Heart right ventricle (tissue), 16 donors: ENCODE data around the gene RNF19B. TPM values are rescaled to one million over a fixed set of nuclear protein-coding genes. Genes with fewer than 3 reads are reported as not detected.

ENCODE experiments used
- ATAC-seq, 8 donors: fragments of 200-7000 bp; cut with Tn5 transposase; one replicate each; pipeline ENCODE4 v1.9.1; 2020; ENCODE audit warnings: mild to moderate bottlenecking in 8 of 8, moderate library complexity in 8 of 8, moderate number of reproducible peaks in 1 of 8
- DNase-seq, 2 donors: peaks; one replicate each; pipeline ENCODE4 v3.0.0-alpha.2; 2020
- H3K27ac ChIP-seq, 10 donors: fragments of 200-600 bp; sonication (generic) in 2 of 10; one replicate each; pipeline versions ENCODE4 v1.5.0 to v1.8.0; 2020 to 2022; ENCODE audit warnings: mild to moderate bottlenecking in 3 of 10
- H3K27me3 ChIP-seq, 7 donors: fragments of 200-600 bp; one replicate each; pipeline ENCODE4 v1.8.0; 2021 to 2022; ENCODE audit warnings: mild to moderate bottlenecking in 2 of 7
- H3K36me3 ChIP-seq, 9 donors: fragments of 200-600 bp; sonication (generic) in 1 of 9; one replicate each; pipeline versions ENCODE4 v1.5.0 to v1.8.0; 2020 to 2022; ENCODE audit warnings: mild to moderate bottlenecking in 2 of 9
- H3K4me1 ChIP-seq, 9 donors: fragments of 200-600 bp; sonication (generic) in 1 of 9; one replicate each; pipeline versions ENCODE4 v1.5.0 to v1.8.0; 2020 to 2022; ENCODE audit warnings: mild to moderate bottlenecking in 4 of 9
- H3K4me3 ChIP-seq, 10 donors: fragments of 200-600 bp; sonication (generic) in 2 of 10; one replicate each; pipeline versions ENCODE4 v1.5.0 to v1.8.0; 2020 to 2022; ENCODE audit warnings: mild to moderate bottlenecking in 7 of 10, moderate library complexity in 2 of 10
- H3K9me3 ChIP-seq, 11 donors: fragments of 200-600 bp in 10 of 11; sonication (generic) in 2 of 11; one replicate each; pipeline versions ENCODE4 v1.5.0 to v1.8.0; 2013 to 2022; ENCODE audit warnings: mild to moderate bottlenecking in 2 of 11, control low read depth in 1 of 11, moderate library complexity in 1 of 11
- CTCF ChIP-seq, 9 donors: fragments of 200-600 bp; sonication (generic) in 2 of 9; IDR thresholded peaks; one replicate each; pipeline versions ENCODE4 v1.5.0 to v1.8.0; 2021 to 2022; ENCODE audit warnings: antibody characterized with exemption in 9 of 9, mild to moderate bottlenecking in 5 of 9, moderate library complexity in 1 of 9
- WGBS, 2 donors: extraction: QIAGEN DNeasy Blood & Tissue Kit; methylation state at CpG; one replicate each; pipeline ENCODE4 v1.1.7; 2013; ENCODE audit warnings: inconsistent platforms in 1 of 2; 5-methylcytosine and 5-hydroxymethylcytosine counted together
- intact Hi-C, 10 donors: fragments of 100-400 bp; cut with DNase I; formaldehyde crosslinking; loops; one replicate each; pipeline versions ENCODE4 v1.11.1 to v1.14.2; 2022
- polyA plus RNA-seq, 2 donors: library from polyadenylated mRNA; stranded (reverse); fragments of 200-250 nt; gene quantifications; one replicate each; pipeline ENCODE4 v1.2.3, GENCODE V29; 2013
- total RNA-seq, 10 donors: library from RNA; stranded (reverse); fragmentation: NEBNext Ultra II Directional in 3 of 10; extraction: Animal tissue kit (Norgen Biotek cat#: 25700) in 3 of 10; gene quantifications; one replicate each; pipeline versions ENCODE4 v1.2.1 to v1.2.4, GENCODE V29; 2021 to 2023
- donor health status: Arrhythmogenic right ventricular cardiomyopathy.
- donor health status: ischemic (EF 13 %, LVEDD 7.1; RV severe dilation, severe dysfunction).
- donor health status: healthy with polysubstance abuse.
- donor health status: DM: no; HTN: yes; CAD: no.
- donor health status: DM: no; HTN: no; CAD: no.
- donor health status: ischemic (EF 25% LVEDD 6.9; RV normal size, moderate dysfunction).
- donor health status: ischemic (EF 25% LVEDD 5.7; RV mildly dilated, moderate dysfunction).
- donor health status: healthy.
- donor health status: DM: yes; HTN: yes; CAD: no.
- donor health status: Ischemic cardiomyopathy.
- donor health status: ischemic (EF 35%, LVEDD 5.7; RV mildly dilated, moderate dysfunction).
- donor health status: nonischemic (EF 11% LVEDD 7.7; RV severe dilation, severe dysfunction).
- donor health status: DM: yes; HTN: yes; CAD: no.
- donor health status: PGD.
- donor health status: ischemic (EF 29% LVEDD 5.4; RV normal size, mild dysfunction).
- donor health status: nonischemic (EF 23%, LVEDD 6.1; RV moderate dilation, normal function).

Gene RNF19B
- total and polyA plus RNA-seq, 12 donors, result 1.1 to 36.9 (median 13.2) TPM

DNA sequence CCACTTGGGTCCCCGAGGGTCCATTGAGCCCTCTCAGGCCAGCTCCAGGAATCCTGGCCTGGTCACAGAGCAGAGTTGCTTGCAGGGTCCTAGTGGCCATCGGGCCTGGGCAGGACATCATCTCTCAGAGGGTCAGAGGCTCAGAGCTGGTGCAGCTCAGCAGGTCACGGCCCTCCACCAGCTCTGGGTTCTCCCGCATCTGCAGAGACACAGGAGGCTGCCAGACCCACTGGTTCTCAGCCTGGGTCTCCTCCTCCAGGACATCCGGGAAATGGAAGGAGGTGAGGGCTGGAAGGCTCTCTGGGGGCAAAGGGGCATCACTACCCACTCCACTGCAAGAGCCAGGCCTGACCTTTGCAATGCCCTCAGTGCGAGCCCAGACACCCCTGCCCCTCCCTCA is 69.9 kb downstream of the RNF19B start:
- WGBS, 2 donors, result 83 to 90% methylated on average over 6 of the region's 6 CpGs
- Histone ChIP-seq H3K4me1 (peaks cover 2 to 12% (median 8%) of the 10 kb centered on the region in 9 donors), H3K36me3 (no peaks in the 10 kb centered on the region), H3K4me3 (no peak overlapping the region), H3K27me3 (peaks cover 7 to 55% (median 37%) of the 10 kb centered on the region in 7 donors), H3K9me3 (no peaks in the 10 kb centered on the region), H3K27ac (no peak overlapping the region)
- ATAC-seq (no peak), DNase-seq (no peak)
- intact Hi-C loops, result no loop called here
- TF ChIP-seq CTCF (IDR thresholded peaks at IDR 0.05), result no peak

DNA sequence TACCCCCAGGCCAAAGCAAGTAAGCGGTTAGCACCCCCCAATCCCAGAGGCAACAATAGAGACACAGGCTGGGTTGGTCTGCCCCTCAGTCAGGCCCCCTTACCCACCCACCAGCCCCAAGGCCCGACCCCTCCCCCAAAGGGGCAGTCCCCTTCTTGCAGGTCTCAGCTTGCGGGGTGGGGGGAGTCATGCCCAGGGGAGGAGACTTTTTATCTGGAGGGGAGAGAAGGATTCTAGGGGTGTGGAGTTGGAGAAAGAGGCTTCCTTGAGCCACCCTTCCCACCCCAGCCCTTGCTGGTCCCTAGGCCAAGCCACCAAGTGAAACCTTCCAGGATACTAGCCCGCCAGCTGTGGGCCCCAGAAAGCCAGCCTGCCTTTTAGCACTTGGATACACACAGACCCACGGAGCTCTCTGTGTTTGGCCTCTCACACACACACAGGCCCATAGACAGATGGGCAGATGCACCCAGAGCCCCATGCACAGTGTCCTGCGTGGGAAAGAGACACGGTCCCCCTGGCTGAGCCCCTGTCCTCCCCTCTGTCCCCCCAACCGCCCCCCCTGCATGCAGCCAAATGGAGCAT is 70.5 kb downstream of the RNF19B start:
- Histone ChIP-seq H3K9me3 (no peaks in the 10 kb centered on the region), H3K4me1 (peaks cover 2 to 12% (median 8%) of the 10 kb centered on the region in 9 donors), H3K36me3 (no peaks in the 10 kb centered on the region), H3K27me3 (peaks cover 7 to 52% (median 38%) of the 10 kb centered on the region in 7 donors), H3K4me3 (peak overlapping the region in 7 of 10 donors; percentile 31 to 56 (median 53)), H3K27ac (no peak overlapping the region)
- intact Hi-C loops, result no loop called here
- ATAC-seq (peak in 1 of 8 donors; percentile 9), DNase-seq (no peak)
- 74 to 79% methylated on average over 8 of the region's 8 CpGs for WGBS, 2 donors
- no peak for TF ChIP-seq CTCF (IDR thresholded peaks at IDR 0.05)

- peaks cover 7 to 59% (median 40%) of the 10 kb centered on the region in 7 donors for H3K27me3 ChIP-seq
- no peak for DNase-seq
- 2 to 5% methylated on average over 49 to 58 of the region's 58 CpGs for WGBS, 2 donors
- H3K9me3 ChIP-seq, result no peaks in the 10 kb centered on the region
- peak overlapping the region in 1 of 10 donors; percentile 9 for H3K27ac ChIP-seq
- peaks cover 2 to 12% (median 8%) of the 10 kb centered on the region in 9 donors for H3K4me1 ChIP-seq
- ATAC-seq, result peak in 7 of 8 donors; percentile 23 to 69 (median 50)
- no peaks in the 10 kb centered on the region for H3K36me3 ChIP-seq
- intact Hi-C loops, result no loop called here
- peak overlapping the region in 9 of 10 donors; percentile 31 to 56 (median 50) for H3K4me3 ChIP-seq
- TF ChIP-seq CTCF (IDR thresholded peaks at IDR 0.05), result peak in 2 of 9 donors; percentile 22 to 48
Observed at GRCh38 chr1:32893198-32894018, 71.2 kb downstream of the RNF19B start.

DNA sequence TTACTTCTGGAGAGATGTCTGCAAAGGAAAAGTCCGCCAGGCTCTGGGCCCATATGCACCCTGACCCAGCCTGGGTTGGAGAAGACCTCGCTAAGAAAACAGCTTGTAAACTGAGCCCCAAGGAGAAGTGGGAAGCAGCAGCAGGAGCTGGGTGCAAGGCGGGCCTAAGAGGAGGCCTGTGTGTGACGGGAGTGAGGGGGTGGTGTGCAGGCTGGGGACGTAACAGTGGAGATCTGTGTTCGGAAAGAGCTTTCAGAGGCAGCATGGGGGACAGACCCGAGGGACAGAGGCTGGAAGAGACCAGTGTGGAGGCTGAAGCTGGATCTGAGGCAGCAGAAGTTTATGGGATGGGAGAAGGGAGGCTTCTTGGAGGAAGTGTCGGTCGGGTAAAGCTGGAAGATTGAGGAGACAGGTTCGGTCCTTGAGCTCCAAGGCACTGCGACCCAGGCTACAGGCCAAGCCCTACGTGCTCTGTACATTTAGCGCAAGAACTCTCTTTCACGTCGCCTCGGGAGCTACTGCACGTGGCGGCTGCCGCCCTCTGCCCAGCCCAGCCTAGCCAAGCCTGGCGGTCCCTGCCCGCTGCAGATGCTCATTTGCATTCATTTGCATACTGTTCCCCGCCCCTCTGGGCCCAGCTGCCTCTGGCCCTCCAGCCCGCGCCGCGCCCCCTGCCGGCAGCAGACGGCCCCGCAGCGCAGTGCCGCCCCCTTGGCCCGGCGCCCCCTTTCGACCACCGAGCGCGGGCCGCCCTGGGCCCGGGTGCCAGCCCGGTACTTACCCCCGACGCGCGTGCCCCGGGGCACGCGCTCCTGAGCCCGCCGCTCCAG is 72.0 kb downstream of the RNF19B start:
- peak overlapping the region in 9 of 10 donors; percentile 31 to 56 (median 50) for H3K4me3 ChIP-seq
- 18 to 20% methylated on average over 47 to 49 of the region's 49 CpGs for WGBS, 2 donors
- intact Hi-C loops, result no loop called here
- DNase-seq, result no peak
- H3K27me3 ChIP-seq, result peaks cover 9 to 68% (median 47%) of the 10 kb centered on the region in 7 donors
- no peak overlapping the region for H3K27ac ChIP-seq
- TF ChIP-seq CTCF (IDR thresholded peaks at IDR 0.05), result peak; percentile 16 to 60 (median 38)
- H3K36me3 ChIP-seq, result no peaks in the 10 kb centered on the region
- H3K9me3 ChIP-seq, result no peaks in the 10 kb centered on the region
- peaks cover 2 to 12% (median 8%) of the 10 kb centered on the region in 9 donors for H3K4me1 ChIP-seq
- peak in 3 of 8 donors; percentile 19 to 22 (median 20) for ATAC-seq
